HepG2 (cell line): ENCODE measurements around the gene MAGI1. TPM values are rescaled to one million over a fixed set of nuclear protein-coding genes. Genes with fewer than 3 reads are reported as not detected.

ENCODE experiments used
- ATAC-seq: fragments of 200-7000 bp; cut with Tn5 transposase; 3 replicates; pipeline ENCODE4 v1.9.1; 2020; ENCODE audit warnings: mild to moderate bottlenecking, moderate library complexity
- BruUV-seq: library from RNA; stranded (reverse); fragments of 400-500 nt; replicated peaks from 2 replicates; lab custom pipeline; 2021; lab: Mats Ljungman, UMichigan
- CTCF ChIA-PET: fragments of 300-600 bp; formaldehyde crosslinking; extraction: SDS; loops from one replicate; lab custom pipeline; 2021; ENCODE audit warnings: low total read pairs, inconsistent platforms, low intra/inter-chr PET ratio; lab: Yijun Ruan, JAX
- POLR2A ChIA-PET: fragments of 350-600 bp; sonication (Branson Sonifier 250); formaldehyde crosslinking; loops from one replicate; lab custom pipeline; 2020; ENCODE audit warnings: antibody characterized with exemption, inconsistent platforms; lab: Yijun Ruan, JAX
- DNase-seq: peaks from one replicate; pipeline ENCODE4 v3.0.0-alpha.2; 2015; ENCODE audit warnings: low spot score
- FAIRE-seq: peaks from 3 replicates; lab custom pipeline; 2011; peaks lifted over from hg19 to GRCh38; lab: Jason Lieb, UNC
- H2AFZ ChIP-seq: one replicate; pipeline ENCODE4 v1.6.1; 2011; ENCODE audit warnings: low read length, inconsistent platforms
- H3K27ac ChIP-seq: fragments of 300-600 bp; 3 replicates; pipeline ENCODE4 v1.8.0; 2011; ENCODE audit warnings: mixed run types, mild to moderate bottlenecking, mixed read lengths, low read length, inconsistent platforms; ENCODE audit not compliant: insufficient read depth; ENCODE audit errors: extremely low read length
- H3K27me3 ChIP-seq, 2 experiments: fragments of 200-600 bp in 1 of 2; 2 replicates in 1 of 2; 3 replicates in 1 of 2; pipeline versions ENCODE4 v1.6.0 to v1.8.0; 2011; ENCODE audit warnings: low read length in 2 of 2, mild to moderate bottlenecking in 2 of 2, moderate library complexity in 2 of 2, inconsistent platforms in 1 of 2; ENCODE audit not compliant: insufficient read depth in 2 of 2, control insufficient read depth in 1 of 2
- H3K36me3 ChIP-seq, 2 experiments: fragments of 200-600 bp in 1 of 2; replicated peaks in 1 of 2; 2 replicates in 1 of 2; 3 replicates in 1 of 2; pipeline versions ENCODE4 v1.5.1 to v1.8.0; 2011; ENCODE audit warnings: low read length in 2 of 2, inconsistent platforms in 1 of 2; ENCODE audit not compliant: insufficient read depth in 2 of 2, control insufficient read depth in 1 of 2
- H3K4me1 ChIP-seq: 2 replicates; pipeline ENCODE4 v1.5.1; 2012; ENCODE audit warnings: low read length, inconsistent platforms; ENCODE audit not compliant: insufficient read depth
- H3K4me2 ChIP-seq: 2 replicates; pipeline ENCODE4 v1.6.0; 2011; ENCODE audit warnings: low read depth, low read length, inconsistent platforms
- H3K4me3 ChIP-seq, 3 experiments: fragments of 200-600 bp in 1 of 3; sonication (generic), shearing (Covaris generic) in 1 of 3; replicated peaks in 1 of 3; 2 replicates each; pipeline ENCODE4 v1.5.1; 2011 to 2016; ENCODE audit warnings: low read length in 3 of 3, inconsistent platforms in 2 of 3, low read depth in 2 of 3, mild to moderate bottlenecking in 2 of 3, control low read depth in 1 of 3, mixed read lengths in 1 of 3; ENCODE audit not compliant: insufficient read depth in 1 of 3
- H3K79me2 ChIP-seq: one replicate; pipeline ENCODE4 v1.6.1; 2011; ENCODE audit warnings: low read length, inconsistent platforms; ENCODE audit not compliant: insufficient read depth
- H3K9ac ChIP-seq: 2 replicates; pipeline ENCODE4 v1.6.0; 2011; ENCODE audit warnings: mild to moderate bottlenecking, low read depth, low read length, inconsistent platforms; ENCODE audit not compliant: insufficient read depth
- H3K9me3 ChIP-seq: 2 replicates; pipeline ENCODE4 v1.5.1; 2012; ENCODE audit warnings: mild to moderate bottlenecking, low read length
- H4K20me1 ChIP-seq: 2 replicates; pipeline ENCODE4 v1.6.0; 2011; ENCODE audit warnings: inconsistent platforms, mild to moderate bottlenecking, low read length, moderate library complexity; ENCODE audit not compliant: insufficient read depth
- BRCA1 ChIP-seq: sonication (generic); formaldehyde crosslinking; IDR thresholded peaks from 2 replicates; pipeline ENCODE4 v1.4.0; 2020; ENCODE audit warnings: missing genetic modification reagents
- HNF4A ChIP-seq: sonication (generic); formaldehyde crosslinking; IDR thresholded peaks from 2 replicates; pipeline ENCODE4 v1.4.0; 2020; ENCODE audit warnings: missing genetic modification reagents
- HNRNPLL ChIP-seq: fragments of 200-400 bp; formaldehyde crosslinking; IDR thresholded peaks from 2 replicates; pipeline ENCODE4 v1.6.1; 2017; ENCODE audit warnings: mild to moderate bottlenecking, low read depth, low read length; ENCODE audit not compliant: poor library complexity, severe bottlenecking
- MAFK ChIP-seq, 2 experiments: IDR thresholded peaks in 1 of 2; conservative IDR thresholded peaks in 1 of 2; 2 replicates each; pipeline ENCODE4 v1.6.1; 2011; ENCODE audit warnings: improper control_type of control experiment in 2 of 2, low read length in 2 of 2
- MYNN ChIP-seq: sonication (generic); formaldehyde crosslinking; IDR thresholded peaks from 2 replicates; pipeline ENCODE4 v1.4.0; 2020; ENCODE audit warnings: mild to moderate bottlenecking, low read depth, missing genetic modification reagents
- SIN3A ChIP-seq: IDR thresholded peaks from 2 replicates; pipeline ENCODE4 v1.6.1; 2011; ENCODE audit warnings: low read depth, mild to moderate bottlenecking, control low read depth, low read length, borderline replicate concordance
- TCF7 ChIP-seq: sonication (generic); IDR thresholded peaks from 2 replicates; pipeline ENCODE4 v1.6.1; 2016; ENCODE audit warnings: antibody characterized with exemption, low read depth
- ZFP91 ChIP-seq: sonication (generic); formaldehyde crosslinking; IDR thresholded peaks from 2 replicates; pipeline ENCODE4 v1.9.0; 2022; ENCODE audit warnings: missing genetic modification reagents, mild to moderate bottlenecking, borderline replicate concordance
- ZMYM3 ChIP-seq: sonication (generic); formaldehyde crosslinking; IDR thresholded peaks from 2 replicates; pipeline ENCODE4 v1.5.1; 2020; ENCODE audit warnings: mild to moderate bottlenecking, missing genetic modification reagents
- ZNF326 ChIP-seq: sonication (generic); formaldehyde crosslinking; IDR thresholded peaks from 2 replicates; pipeline ENCODE4 v1.4.0; 2020; ENCODE audit warnings: missing genetic modification reagents, borderline replicate concordance
- ZNF749 ChIP-seq: sonication (generic); formaldehyde crosslinking; IDR thresholded peaks from 2 replicates; pipeline ENCODE4 v1.8.0; 2022; ENCODE audit warnings: mild to moderate bottlenecking, missing genetic modification reagents, moderate library complexity, borderline replicate concordance
- whole genome bisulfite sequencing: methylation state at CpG from one replicate; pipeline ENCODE4 v1.1.6; 2017; ENCODE audit warnings: low lambda C conversion rate; 5-methylcytosine and 5-hydroxymethylcytosine counted together
- in situ Hi-C: cut with HindIII; loops from 2 replicates; pipeline ENCODE4 v1.10.0; 2017; ENCODE audit warnings: low pct_unique_long_range_greater_than_20kb; ENCODE audit not compliant: extremely low pct_ligation_motif_present
- intact Hi-C: fragments of 100-400 bp; cut with micrococcal nuclease; formaldehyde crosslinking; loops from one replicate; pipeline ENCODE4 v1.10.0; 2022; ENCODE audit not compliant: unreplicated experiment
- polyA plus RNA-seq, 8 experiments: library from polyadenylated mRNA; depleted of rRNA in 3 of 8; stranded (reverse) in 7 of 8; unstranded in 1 of 8; fragments of >200 nt; fragmentation: Illumina TruSeq in 4 of 8; extraction: Trizol in 4 of 8; gene quantifications; 2 replicates each; pipeline versions ENCODE4 v1.2.1 to v1.2.3, GENCODE V29; 2011 to 2016; ENCODE audit warnings: low read depth in 4 of 8, missing spikeins in 1 of 8, mixed read lengths in 1 of 8; ENCODE audit not compliant: insufficient read depth in 1 of 8
- total RNA-seq, 5 experiments: library from RNA; depleted of rRNA; stranded (reverse); fragments of >200 nt; fragmentation: Illumina TruSeq; extraction: Trizol; gene quantifications; 2 replicates each; pipeline ENCODE4 v1.2.3, GENCODE V29; 2016; ENCODE audit warnings: low read depth in 1 of 5
- TF ChIP-seq, protein P1 (sequence below): sonication (generic); formaldehyde crosslinking; IDR thresholded peaks from 2 replicates; pipeline ENCODE4 v1.4.0; 2020; ENCODE audit warnings: missing genetic modification reagents, low read depth, mild to moderate bottlenecking, borderline replicate concordance
- TF ChIP-seq, protein P2 (sequence below): sonication (generic); formaldehyde crosslinking; IDR thresholded peaks from 2 replicates; pipeline ENCODE4 v1.5.0; 2020; ENCODE audit warnings: mild to moderate bottlenecking, missing genetic modification reagents, borderline replicate concordance

MAGI1 gene
- total and polyA plus RNA-seq, 2 of the 13 experiments (the other 11 are each of a cell fraction or from before 2014, with no cell fraction given): 22.2 to 26.0 TPM

- POLR2A ChIA-PET: no interaction called here
- peaks cover 20% of the 10 kb centered on the region for H4K20me1 ChIP-seq
- FAIRE-seq: no peak
- H3K9ac ChIP-seq: no peak overlapping the region
- in situ Hi-C loops: no loop called here
- no peak overlapping the region for H3K27ac ChIP-seq
- no peak overlapping the region for H2AFZ ChIP-seq
- H3K4me3 ChIP-seq: no peak overlapping the region
- DNase-seq: peak; percentile 56
- no peaks in the 10 kb centered on the region for H3K36me3 ChIP-seq
- intact Hi-C loops: no loop called here
- no peak overlapping the region for H3K4me2 ChIP-seq
- peaks cover 9% of the 10 kb centered on the region for H3K79me2 ChIP-seq
- no peaks in the 10 kb centered on the region for H3K27me3 ChIP-seq
- WGBS: 62% methylated on average over 7 of the region's 7 CpGs
- CTCF ChIA-PET: no interaction called here
- peak; percentile 54; the same call in 2 of the 3 replicates for ATAC-seq
- peaks cover 27% of the 10 kb centered on the region for H3K4me1 ChIP-seq
- no TSS peak for BruUV-seq
- H3K9me3 ChIP-seq: no peaks in the 10 kb centered on the region
- no peak for TF ChIP-seq ZNF749 (CRISPR knock-in tag)
- no peak for TF ChIP-seq MYNN (CRISPR knock-in tag)
- TF ChIP-seq, protein P1, sequence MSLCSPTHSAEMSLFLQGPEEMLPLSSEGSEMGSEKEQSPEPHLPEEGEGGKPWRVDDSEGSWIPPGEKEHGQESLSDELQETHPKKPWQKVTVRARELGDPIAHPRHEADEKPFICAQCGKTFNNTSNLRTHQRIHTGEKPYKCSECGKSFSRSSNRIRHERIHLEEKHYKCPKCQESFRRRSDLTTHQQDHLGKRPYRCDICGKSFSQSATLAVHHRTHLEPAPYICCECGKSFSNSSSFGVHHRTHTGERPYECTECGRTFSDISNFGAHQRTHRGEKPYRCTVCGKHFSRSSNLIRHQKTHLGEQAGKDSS (CRISPR knock-in tag): no peak
- TF ChIP-seq MAFK (conservative IDR thresholded peaks at IDR 0.05 in 1 of 2, IDR thresholded peaks at IDR 0.05 in 1 of 2; ENCODE audit: low read length in 2 of 2): peak; percentile 78 to 80
- TF ChIP-seq ZNF326 (CRISPR knock-in tag): no peak
- no peak for TF ChIP-seq ZMYM3 (CRISPR knock-in tag)
- TF ChIP-seq BRCA1: no peak
- TF ChIP-seq HNF4A: 0 out of 2 replicates have a peak, but pooled peaks have one; percentile 11
- TF ChIP-seq TCF7: 0 out of 2 replicates have a peak, but pooled peaks have one; percentile 25
- no peak for TF ChIP-seq SIN3A
- TF ChIP-seq ZFP91 (CRISPR knock-in tag): no peak
- TF ChIP-seq, protein P2, sequence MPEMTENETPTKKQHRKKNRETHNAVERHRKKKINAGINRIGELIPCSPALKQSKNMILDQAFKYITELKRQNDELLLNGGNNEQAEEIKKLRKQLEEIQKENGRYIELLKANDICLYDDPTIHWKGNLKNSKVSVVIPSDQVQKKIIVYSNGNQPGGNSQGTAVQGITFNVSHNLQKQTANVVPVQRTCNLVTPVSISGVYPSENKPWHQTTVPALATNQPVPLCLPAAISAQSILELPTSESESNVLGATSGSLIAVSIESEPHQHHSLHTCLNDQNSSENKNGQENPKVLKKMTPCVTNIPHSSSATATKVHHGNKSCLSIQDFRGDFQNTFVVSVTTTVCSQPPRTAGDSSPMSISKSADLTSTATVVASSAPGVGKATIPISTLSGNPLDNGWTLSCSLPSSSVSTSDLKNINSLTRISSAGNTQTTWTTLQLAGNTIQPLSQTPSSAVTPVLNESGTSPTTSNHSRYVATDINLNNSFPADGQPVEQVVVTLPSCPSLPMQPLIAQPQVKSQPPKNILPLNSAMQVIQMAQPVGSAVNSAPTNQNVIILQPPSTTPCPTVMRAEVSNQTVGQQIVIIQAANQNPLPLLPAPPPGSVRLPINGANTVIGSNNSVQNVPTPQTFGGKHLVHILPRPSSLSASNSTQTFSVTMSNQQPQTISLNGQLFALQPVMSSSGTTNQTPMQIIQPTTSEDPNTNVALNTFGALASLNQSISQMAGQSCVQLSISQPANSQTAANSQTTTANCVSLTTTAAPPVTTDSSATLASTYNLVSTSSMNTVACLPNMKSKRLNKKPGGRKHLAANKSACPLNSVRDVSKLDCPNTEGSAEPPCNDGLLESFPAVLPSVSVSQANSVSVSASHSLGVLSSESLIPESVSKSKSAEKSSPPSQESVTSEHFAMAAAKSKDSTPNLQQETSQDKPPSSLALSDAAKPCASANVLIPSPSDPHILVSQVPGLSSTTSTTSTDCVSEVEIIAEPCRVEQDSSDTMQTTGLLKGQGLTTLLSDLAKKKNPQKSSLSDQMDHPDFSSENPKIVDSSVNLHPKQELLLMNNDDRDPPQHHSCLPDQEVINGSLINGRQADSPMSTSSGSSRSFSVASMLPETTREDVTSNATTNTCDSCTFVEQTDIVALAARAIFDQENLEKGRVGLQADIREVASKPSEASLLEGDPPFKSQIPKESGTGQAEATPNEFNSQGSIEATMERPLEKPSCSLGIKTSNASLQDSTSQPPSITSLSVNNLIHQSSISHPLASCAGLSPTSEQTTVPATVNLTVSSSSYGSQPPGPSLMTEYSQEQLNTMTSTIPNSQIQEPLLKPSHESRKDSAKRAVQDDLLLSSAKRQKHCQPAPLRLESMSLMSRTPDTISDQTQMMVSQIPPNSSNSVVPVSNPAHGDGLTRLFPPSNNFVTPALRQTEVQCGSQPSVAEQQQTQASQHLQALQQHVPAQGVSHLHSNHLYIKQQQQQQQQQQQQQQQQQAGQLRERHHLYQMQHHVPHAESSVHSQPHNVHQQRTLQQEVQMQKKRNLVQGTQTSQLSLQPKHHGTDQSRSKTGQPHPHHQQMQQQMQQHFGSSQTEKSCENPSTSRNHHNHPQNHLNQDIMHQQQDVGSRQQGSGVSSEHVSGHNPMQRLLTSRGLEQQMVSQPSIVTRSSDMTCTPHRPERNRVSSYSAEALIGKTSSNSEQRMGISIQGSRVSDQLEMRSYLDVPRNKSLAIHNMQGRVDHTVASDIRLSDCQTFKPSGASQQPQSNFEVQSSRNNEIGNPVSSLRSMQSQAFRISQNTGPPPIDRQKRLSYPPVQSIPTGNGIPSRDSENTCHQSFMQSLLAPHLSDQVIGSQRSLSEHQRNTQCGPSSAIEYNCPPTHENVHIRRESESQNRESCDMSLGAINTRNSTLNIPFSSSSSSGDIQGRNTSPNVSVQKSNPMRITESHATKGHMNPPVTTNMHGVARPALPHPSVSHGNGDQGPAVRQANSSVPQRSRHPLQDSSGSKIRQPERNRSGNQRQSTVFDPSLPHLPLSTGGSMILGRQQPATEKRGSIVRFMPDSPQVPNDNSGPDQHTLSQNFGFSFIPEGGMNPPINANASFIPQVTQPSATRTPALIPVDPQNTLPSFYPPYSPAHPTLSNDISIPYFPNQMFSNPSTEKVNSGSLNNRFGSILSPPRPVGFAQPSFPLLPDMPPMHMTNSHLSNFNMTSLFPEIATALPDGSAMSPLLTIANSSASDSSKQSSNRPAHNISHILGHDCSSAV (CRISPR knock-in tag): no peak
- no peak for TF ChIP-seq HNRNPLL
Observed at GRCh38 chr3:65582012-65582717, 456.6 kb downstream of the MAGI1 start.
